ENCODE measurements around the gene ATXN7L1.

- TF ChIP-seq GATA3 (IDR thresholded peaks at IDR 0.05; ENCODE audit: low read depth, low read length) (no peak), GATA2 (IDR thresholded peaks at IDR 0.05; ENCODE audit: low read depth, low read length) (no peak)
Measured at GRCh38 chr7:105838627-105839231, 37.7 kb downstream of the ATXN7L1 start.

All from SH-SY5Y (cell line).